AG09309 (cell line): ENCODE results near the gene CALCOCO1.

Source experiments
- DNase-seq: peaks from one replicate; pipeline ENCODE4 v3.0.0-alpha.2; 2010; ENCODE audit warnings: low read depth
- H3K4me3 ChIP-seq: 2 replicates; pipeline ENCODE4 v1.5.1; 2011; ENCODE audit warnings: mild to moderate bottlenecking, low read depth, low read length, moderate library complexity; ENCODE audit not compliant: control insufficient read depth
- TF ChIP-seq, protein P1 (sequence below): IDR thresholded peaks from 2 replicates; pipeline ENCODE4 v1.5.1; 2011; ENCODE audit warnings: mild to moderate bottlenecking, low read depth, low read length, inconsistent platforms; ENCODE audit not compliant: insufficient read depth, control insufficient read depth; ENCODE audit errors: missing control alignments

CALCOCO1 gene

DNA sequence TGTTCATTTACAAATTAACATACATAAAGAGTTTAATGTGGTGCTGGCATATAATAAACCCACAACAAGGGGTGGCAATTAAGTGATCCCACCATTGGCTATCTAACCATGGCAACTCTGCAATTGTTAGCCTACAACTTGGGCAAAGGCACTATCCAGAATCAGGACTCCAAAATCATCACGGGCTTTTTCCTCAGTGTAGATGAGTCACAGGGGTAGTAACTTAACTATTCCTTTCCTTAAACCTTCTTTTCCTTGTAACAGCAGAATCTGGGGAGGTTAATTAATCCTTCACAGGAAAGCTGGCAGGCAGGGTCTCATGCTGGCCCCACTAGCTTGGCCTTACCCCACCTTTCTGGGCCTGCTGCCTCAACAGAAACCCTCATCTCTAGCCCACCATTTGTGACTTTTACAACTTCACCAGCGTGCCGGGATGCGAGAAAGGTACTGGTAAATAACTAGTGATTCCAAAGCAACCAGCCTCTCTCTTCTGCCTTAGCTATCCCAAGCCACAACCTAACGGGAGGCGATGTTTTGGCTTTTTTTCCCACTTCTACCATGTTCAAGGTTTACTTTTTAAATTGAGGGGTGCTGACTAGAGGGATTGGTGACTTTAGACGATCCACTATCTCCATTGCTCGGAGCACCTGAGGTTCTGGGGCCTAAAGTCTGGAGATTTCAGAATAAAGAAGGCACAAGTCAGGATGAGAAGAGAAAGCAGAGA lies 52.1 kb downstream of the CALCOCO1 start:
- no peak for DNase-seq
- H3K4me3 ChIP-seq = peak overlapping the region; percentile 65
- TF ChIP-seq, protein P1, sequence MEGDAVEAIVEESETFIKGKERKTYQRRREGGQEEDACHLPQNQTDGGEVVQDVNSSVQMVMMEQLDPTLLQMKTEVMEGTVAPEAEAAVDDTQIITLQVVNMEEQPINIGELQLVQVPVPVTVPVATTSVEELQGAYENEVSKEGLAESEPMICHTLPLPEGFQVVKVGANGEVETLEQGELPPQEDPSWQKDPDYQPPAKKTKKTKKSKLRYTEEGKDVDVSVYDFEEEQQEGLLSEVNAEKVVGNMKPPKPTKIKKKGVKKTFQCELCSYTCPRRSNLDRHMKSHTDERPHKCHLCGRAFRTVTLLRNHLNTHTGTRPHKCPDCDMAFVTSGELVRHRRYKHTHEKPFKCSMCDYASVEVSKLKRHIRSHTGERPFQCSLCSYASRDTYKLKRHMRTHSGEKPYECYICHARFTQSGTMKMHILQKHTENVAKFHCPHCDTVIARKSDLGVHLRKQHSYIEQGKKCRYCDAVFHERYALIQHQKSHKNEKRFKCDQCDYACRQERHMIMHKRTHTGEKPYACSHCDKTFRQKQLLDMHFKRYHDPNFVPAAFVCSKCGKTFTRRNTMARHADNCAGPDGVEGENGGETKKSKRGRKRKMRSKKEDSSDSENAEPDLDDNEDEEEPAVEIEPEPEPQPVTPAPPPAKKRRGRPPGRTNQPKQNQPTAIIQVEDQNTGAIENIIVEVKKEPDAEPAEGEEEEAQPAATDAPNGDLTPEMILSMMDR = no peak

DNA sequence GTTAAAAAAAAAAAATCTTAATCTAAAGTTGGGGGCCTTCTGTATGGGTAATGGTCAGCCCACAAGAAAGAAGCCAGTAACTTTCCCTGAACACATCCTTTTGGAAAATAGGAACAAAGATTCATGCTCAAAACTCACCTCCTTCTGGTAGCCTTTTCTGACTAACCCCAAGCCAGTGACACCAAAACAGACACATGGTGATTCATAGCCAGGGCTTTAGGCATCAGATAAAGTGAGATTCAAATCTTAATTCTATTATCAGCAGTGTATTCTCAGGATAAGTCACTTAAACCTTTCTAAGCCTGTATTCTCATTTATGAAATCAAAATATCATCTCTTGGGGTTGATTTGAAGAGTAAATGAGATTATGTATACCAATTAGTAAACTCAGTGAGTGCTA lies 56.3 kb downstream of the CALCOCO1 start:
- no peak overlapping the region for H3K4me3 ChIP-seq
- DNase-seq = no peak
- TF ChIP-seq, protein P1 = no peak

DNA sequence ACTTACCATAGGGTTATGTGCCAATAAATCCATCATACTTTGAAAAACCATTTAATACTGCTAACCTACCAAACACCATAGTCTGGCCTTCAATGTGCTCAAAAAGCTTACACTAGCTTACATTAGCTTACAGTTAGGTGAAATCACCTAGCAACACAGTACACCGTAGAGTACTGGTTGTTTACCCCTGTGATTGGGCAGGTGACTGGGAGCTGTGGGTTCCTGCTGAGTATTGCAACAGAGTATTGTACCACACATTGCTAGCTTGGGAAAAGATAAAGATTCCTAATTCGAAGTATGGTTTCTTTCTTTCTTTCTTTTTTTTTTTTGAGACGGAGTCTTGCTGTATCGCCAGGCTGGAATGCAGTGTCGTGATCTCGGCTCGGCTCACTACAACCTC lies 56.9 kb downstream of the CALCOCO1 start:
- no peak overlapping the region for H3K4me3 ChIP-seq
- TF ChIP-seq, protein P1 = no peak
- DNase-seq = no peak

DNA sequence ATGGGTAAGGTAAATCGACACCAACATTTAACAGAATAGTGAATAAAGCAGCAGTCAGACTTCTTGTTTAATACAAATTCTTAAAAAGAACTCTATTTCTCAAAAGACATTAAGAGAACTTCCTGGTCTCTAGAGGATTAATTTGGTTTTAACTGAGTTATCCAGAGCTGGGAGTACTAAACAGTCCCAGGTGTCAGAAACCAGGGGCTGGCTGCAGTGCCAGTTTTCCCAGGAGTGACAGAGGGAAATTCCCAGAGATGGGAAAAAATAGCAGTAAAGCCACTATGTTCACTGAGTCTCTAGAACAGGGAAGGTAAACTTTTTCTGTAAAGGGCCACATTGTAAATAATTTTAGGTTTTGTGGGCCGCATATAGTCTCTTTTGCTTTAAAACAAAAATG lies 60.2 kb downstream of the CALCOCO1 start:
- TF ChIP-seq, protein P1 = no peak
- DNase-seq = no peak

DNA sequence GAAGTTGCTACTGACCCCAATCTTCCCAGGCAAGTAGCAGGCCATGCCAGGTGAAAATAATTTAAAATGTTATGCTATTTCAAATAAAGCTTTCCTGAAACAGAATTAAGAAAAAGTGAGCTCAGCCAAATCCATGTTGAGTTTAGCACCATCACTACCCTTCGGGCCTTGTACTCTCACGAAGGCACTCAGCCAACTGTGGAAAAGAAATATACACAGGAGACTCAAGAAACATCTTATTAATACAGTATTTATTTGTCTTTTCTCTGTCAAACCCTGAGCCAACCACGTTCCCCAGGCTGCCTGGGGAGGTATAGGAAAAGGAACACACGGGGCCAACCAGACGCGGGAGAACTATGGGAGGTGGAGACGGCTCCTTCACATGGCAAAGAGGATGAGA lies 62.3 kb downstream of the CALCOCO1 start:
- no peak for DNase-seq
- TF ChIP-seq, protein P1 = no peak
- no peak overlapping the region for H3K4me3 ChIP-seq

More for the DNA sequence above, 60.2 kb downstream of the CALCOCO1 start:
- no peak overlapping the region for H3K4me3 ChIP-seq

DNA sequence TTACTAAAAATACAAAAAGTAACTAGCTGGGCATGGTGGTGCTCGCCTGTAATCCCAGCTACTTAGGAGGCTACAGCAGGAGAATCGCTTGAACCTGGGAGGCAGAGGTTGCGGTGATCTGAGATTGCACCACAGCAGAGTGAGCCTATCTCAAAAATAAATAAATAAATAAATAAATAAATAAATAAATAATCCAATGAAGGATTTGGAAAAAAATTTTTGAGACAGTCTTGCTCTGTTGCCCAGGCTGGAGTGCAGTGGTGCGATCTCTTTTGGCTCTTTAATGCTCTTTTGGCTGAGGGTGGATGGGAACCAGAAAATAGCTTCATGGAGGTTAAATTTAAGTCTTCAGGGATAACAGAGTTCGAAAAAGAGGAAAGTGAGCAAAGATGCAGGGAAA lies 63.1 kb downstream of the CALCOCO1 start:
- no peak for DNase-seq
- H3K4me3 ChIP-seq = no peak overlapping the region
- TF ChIP-seq, protein P1 = no peak
